Esophagus (tissue), 2 donors: ENCODE data around the gene POTEG. TPM values are rescaled to one million over a fixed set of nuclear protein-coding genes. Genes with fewer than 3 reads are reported as not detected.
"Not testable (repeated sequence)": the region's sequence is repeated elsewhere in the genome, so short reads cannot be mapped to it uniquely, and the experiment has no call there.

Experiments
- H3K27ac ChIP-seq, 2 donors: one replicate each; pipeline ENCODE4 v1.5.1; 2013; ENCODE audit warnings: low read depth in 2 of 2, mild to moderate bottlenecking in 2 of 2, inconsistent platforms in 1 of 2, low read length in 1 of 2, moderate library complexity in 1 of 2
- H3K27me3 ChIP-seq, 2 donors: one replicate each; pipeline ENCODE4 v1.6.1; 2013; ENCODE audit warnings: low read length in 2 of 2, control low read depth in 1 of 2, mild to moderate bottlenecking in 1 of 2; ENCODE audit not compliant: insufficient read depth in 2 of 2, control insufficient read depth in 1 of 2
- H3K36me3 ChIP-seq, 2 donors: one replicate each; pipeline ENCODE4 v1.6.1; 2013; ENCODE audit warnings: low read length in 1 of 2; ENCODE audit not compliant: control insufficient read depth in 2 of 2, insufficient read depth in 2 of 2
- H3K4me1 ChIP-seq, 2 donors: one replicate each; pipeline ENCODE4 v1.6.1; 2013; ENCODE audit warnings: low read length in 1 of 2; ENCODE audit not compliant: control insufficient read depth in 2 of 2, insufficient read depth in 2 of 2
- H3K4me3 ChIP-seq, 2 donors: one replicate each; pipeline ENCODE4 v1.5.1; 2013; ENCODE audit warnings: low read length in 2 of 2, mild to moderate bottlenecking in 2 of 2, low read depth in 1 of 2, moderate library complexity in 1 of 2
- H3K9me3 ChIP-seq, 2 donors: one replicate each; pipeline ENCODE4 v1.6.1; 2013; ENCODE audit warnings: mild to moderate bottlenecking in 2 of 2, low read depth in 1 of 2, low read length in 1 of 2, moderate library complexity in 1 of 2; ENCODE audit not compliant: control insufficient read depth in 2 of 2, insufficient read depth in 1 of 2
- WGBS, 2 donors: extraction: QIAGEN DNeasy Blood & Tissue Kit; methylation state at CpG; one replicate each; pipeline ENCODE4 v1.1.7; 2013; 5-methylcytosine and 5-hydroxymethylcytosine counted together
- polyA plus RNA-seq, 2 donors: library from polyadenylated mRNA; stranded (reverse); fragments of 200-250 nt; gene quantifications; one replicate each; pipeline ENCODE4 v1.2.3, GENCODE V29; 2013
- donor health status: healthy with polysubstance abuse.
- donor health status: Bipolar disorder and iron deficiency.

The POTEG gene
- polyA plus RNA-seq: not detected

DNA sequence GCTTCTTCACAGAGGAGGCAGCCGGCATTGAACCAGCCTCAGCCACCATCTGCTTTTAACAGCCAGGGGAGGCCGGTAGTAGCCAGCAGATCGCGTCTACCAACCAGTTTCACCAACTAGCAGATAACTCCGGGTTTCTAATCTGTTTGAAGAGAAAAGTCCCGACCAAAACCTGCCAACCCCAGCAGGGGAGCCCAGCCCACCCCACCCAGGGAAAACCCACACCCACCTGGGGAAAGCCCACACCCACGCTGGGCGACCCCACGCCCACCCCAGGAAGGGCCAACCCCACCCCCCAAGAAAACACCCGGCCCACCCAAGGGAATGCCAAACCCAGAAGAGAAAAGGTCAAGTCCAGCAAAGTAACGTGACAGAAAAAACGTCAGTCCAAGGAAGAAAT is at the start of gene POTEG:
Gene POTEG (minus strand): TSS at position 101 of the 400 bp plus-strand sequence. CDS start 52 bp downstream, at position 49.
- not testable (repeated sequence) for H3K36me3 ChIP-seq, H3K9me3 ChIP-seq, H3K27ac ChIP-seq, H3K4me1 ChIP-seq, H3K27me3 ChIP-seq, H3K4me3 ChIP-seq
- 63 to 79% methylated on average over 2 of the region's 12 CpGs for WGBS, 2 donors

DNA sequence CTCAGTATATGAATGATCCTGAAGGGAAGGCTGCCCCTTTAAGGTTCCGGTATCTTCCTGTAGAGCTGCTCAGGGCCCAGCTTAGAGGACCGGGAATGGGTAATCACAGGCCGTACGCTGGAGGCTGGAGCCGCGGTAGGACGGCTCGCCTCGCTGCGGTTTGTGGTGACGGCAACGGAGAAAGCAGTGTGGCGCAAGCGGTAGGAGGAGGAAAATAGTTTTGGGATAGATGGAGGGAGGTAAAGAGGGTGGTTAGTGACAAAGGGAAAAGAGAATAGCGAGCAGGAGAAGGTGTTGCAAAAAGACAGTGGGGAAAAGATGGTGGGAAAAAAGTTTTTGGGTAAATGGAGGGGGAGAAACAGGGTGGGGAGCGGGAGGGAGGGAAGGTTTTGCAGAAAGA is 48.0 kb upstream of the POTEG start:
- not testable (repeated sequence) for H3K36me3 ChIP-seq, H3K4me3 ChIP-seq, H3K9me3 ChIP-seq, H3K27ac ChIP-seq, H3K4me1 ChIP-seq, H3K27me3 ChIP-seq
- 88% methylated on average over 12 of the region's 16 CpGs; no CpG with 5 or more reads in 1 of the 2 donors for WGBS, 2 donors

DNA sequence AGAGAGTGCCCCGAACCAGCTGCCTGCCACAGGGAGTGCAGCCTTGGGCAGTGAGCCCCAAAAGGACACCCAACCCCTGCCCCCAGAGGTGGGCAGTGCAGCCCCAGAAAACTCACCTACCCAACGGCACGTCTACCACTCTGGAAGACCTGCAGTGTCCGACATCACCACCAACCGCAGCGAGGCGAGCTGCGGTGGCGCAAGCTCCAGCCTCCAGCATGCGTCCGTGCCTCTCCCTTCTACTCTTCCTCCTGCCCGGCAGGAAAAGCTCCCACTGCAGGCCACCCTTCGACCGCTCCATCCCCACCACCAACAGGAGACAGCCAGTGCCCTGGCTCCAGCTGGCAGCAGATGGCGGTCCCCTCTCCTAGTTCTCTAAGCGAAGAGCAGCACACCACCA is 47.3 kb upstream of the POTEG start:
- not testable (repeated sequence) for H3K36me3 ChIP-seq, H3K27me3 ChIP-seq, H3K4me1 ChIP-seq, H3K4me3 ChIP-seq, H3K27ac ChIP-seq, H3K9me3 ChIP-seq
- 25 to 88% methylated on average over 1 to 6 of the region's 16 CpGs for WGBS, 2 donors

GRCh38 chr14:19480491-19480890 is 46.4 kb upstream of the POTEG start:
- not testable (repeated sequence) for H3K4me1 ChIP-seq, H3K27ac ChIP-seq, H3K9me3 ChIP-seq, H3K4me3 ChIP-seq, H3K36me3 ChIP-seq, H3K27me3 ChIP-seq
- WGBS, 2 donors: 69 to 95% methylated on average over 2 of the region's 5 CpGs

GRCh38 chr14:19445761-19446160 is 11.6 kb upstream of the POTEG start:
- H3K4me3 ChIP-seq, H3K9me3 ChIP-seq, H3K36me3 ChIP-seq, H3K27me3 ChIP-seq, H3K4me1 ChIP-seq, H3K27ac ChIP-seq: not testable (repeated sequence)
- 59 to 72% methylated on average over 4 to 5 of the region's 6 CpGs for WGBS, 2 donors

GRCh38 chr14:19439826-19440225 is 5.7 kb upstream of the POTEG start:
- not testable (repeated sequence) for H3K36me3 ChIP-seq, H3K27me3 ChIP-seq, H3K4me3 ChIP-seq, H3K27ac ChIP-seq, H3K9me3 ChIP-seq, H3K4me1 ChIP-seq
- 58 to 65% methylated on average over 2 of the region's 3 CpGs for WGBS, 2 donors

- H3K4me1 ChIP-seq, H3K36me3 ChIP-seq, H3K27me3 ChIP-seq, H3K27ac ChIP-seq, H3K4me3 ChIP-seq, H3K9me3 ChIP-seq: not testable (repeated sequence)
- WGBS, 2 donors: 6 to 12% methylated on average over 3 of the region's 5 CpGs
Observed at GRCh38 chr14:19439219-19439618, 5.1 kb upstream of the POTEG start.

DNA sequence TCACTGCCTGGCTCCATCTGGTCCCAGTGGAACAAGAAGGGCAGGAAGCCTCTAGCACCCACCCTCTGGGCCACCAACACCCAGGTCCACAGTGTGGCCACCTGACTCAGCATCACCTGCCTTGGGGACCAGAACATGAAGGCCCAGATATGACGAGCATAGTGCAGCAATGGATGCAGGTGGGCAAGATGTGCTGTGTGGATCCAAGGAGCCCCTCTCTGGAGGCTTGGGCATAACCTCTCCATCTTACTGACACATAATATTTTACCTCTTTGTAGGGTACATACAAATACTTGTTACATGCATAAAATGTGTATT is 2.9 kb upstream of the POTEG start:
- not testable (repeated sequence) for H3K27ac ChIP-seq, H3K27me3 ChIP-seq, H3K36me3 ChIP-seq, H3K4me1 ChIP-seq, H3K4me3 ChIP-seq, H3K9me3 ChIP-seq
- 77 to 83% methylated on average over 1 of the region's 1 CpG for WGBS, 2 donors

DNA sequence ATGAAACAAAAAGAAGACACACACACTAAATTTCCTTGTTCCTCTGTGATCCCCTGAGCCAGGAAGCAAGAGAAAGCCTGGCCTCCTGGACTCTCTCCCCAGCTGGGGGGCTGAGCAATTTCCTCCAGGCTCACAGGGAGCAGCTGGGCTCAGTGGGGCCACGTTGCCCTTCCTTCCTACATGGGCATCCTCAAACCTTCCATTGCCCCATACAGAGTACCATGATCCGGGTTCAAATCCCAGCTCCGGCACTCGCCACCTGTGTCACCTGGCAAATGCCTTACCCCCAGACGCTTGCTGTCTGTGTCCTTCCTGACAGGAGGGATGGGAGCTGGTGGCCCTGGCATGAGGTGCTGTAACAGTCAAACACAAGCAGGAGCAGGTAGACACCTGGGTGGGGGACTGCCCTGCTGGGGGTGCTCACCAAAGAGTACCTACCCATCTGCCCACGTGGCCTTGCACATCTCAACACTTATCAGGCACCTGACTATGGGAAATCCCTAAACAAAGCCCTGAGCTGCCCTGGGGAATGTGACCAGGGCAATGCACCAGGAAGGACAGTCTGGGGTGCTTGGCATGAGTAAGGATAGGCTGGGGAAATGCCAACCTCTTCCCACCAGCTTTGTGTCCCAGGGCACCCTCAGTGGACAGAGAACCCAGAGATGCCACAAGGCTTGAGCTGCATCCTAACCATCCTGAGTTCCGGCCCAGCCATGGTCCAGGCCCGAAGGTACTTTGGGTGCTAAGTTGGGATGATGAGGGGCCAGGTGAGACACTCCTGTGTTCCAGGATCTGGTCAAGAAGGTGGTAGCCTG is 2.4 kb upstream of the POTEG start:
- not testable (repeated sequence) for H3K27me3 ChIP-seq, H3K4me3 ChIP-seq, H3K4me1 ChIP-seq, H3K36me3 ChIP-seq, H3K27ac ChIP-seq, H3K9me3 ChIP-seq
- WGBS, 2 donors: 57 to 81% methylated on average over 1 to 2 of the region's 8 CpGs

DNA sequence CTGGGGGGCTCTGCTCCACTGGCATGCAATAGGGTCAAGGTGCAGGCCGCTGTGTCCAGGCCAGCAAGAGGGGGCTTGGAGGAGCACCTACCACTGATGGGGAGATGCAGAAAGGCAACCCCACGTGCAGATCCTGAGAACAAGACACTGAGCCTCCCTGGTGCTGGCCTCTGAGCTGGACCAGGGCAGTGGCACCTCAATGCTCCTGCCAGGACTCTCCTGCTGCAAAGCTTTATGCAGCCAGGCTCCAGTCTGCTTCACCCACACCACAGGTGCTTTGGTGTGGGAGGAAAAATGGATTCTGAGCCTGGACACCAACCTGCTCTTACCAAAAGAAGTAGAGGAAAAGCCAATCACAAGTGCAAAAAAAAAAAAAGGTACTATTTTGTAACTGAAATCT is 1.7 kb upstream of the POTEG start:
- H3K9me3 ChIP-seq, H3K27me3 ChIP-seq, H3K36me3 ChIP-seq, H3K4me1 ChIP-seq, H3K27ac ChIP-seq, H3K4me3 ChIP-seq: not testable (repeated sequence)
- no CpG with 5 or more reads among the region's 2 CpGs for WGBS, 2 donors
